Testis (tissue), 2 donors: ENCODE measurements around the gene ZZZ3.

Source experiments
- CTCF ChIP-seq, 3 experiments: fragments of 450-650 bp in 2 of 3; fragments of 200-600 bp in 1 of 3; sonication (generic) in 1 of 3; IDR thresholded peaks; one replicate each; pipeline ENCODE4 v1.5.1; 2016 to 2019; ENCODE audit warnings: antibody characterized with exemption in 3 of 3, mild to moderate bottlenecking in 2 of 3, moderate library complexity in 1 of 3
- POLR2A ChIP-seq: fragments of 450-650 bp; IDR thresholded peaks from one replicate; pipeline ENCODE4 v1.6.1; 2017; ENCODE audit warnings: antibody characterized with exemption, mild to moderate bottlenecking, moderate library complexity

GRCh38 chr1:77652268-77652667 lies 30.2 kb downstream of the ZZZ3 start:
- TF ChIP-seq CTCF (IDR thresholded peaks at IDR 0.05) (no peak), POLR2A (no peak)
